ENCODE measurements around the gene AQR. TPM values are rescaled to one million over a fixed set of nuclear protein-coding genes. Genes with fewer than 3 reads are reported as not detected.

The AQR gene
- total and polyA plus RNA-seq, 2 of the 13 experiments (the other 11 are each of a cell fraction or from before 2014, with no cell fraction given): 18.7 to 31.3 TPM

GRCh38 chr15:34802803-34803750, 166.5 kb downstream of the AQR start:
- in situ Hi-C loops (cut with HindIII; ENCODE audit: extremely low pct_ligation_motif_present, low pct_unique_long_range_greater_than_20kb): no loop called here
- TF ChIP-seq STAG1 (CRISPR knock-in tag; IDR thresholded peaks at IDR 0.05): no peak
- no peak for TF ChIP-seq ISL2 (CRISPR knock-in tag; IDR thresholded peaks at IDR 0.05)
- no peak for TF ChIP-seq TAF15 (IDR thresholded peaks at IDR 0.05; ENCODE audit: low read depth, low read length, poor library complexity, severe bottlenecking)
- TF ChIP-seq ZNF558 (CRISPR knock-in tag; IDR thresholded peaks at IDR 0.05; ENCODE audit: borderline replicate concordance): no peak
- no peak for TF ChIP-seq ATRX (CRISPR knock-in tag; IDR thresholded peaks at IDR 0.05; ENCODE audit: borderline replicate concordance)
- TF ChIP-seq RCOR2 (CRISPR knock-in tag; IDR thresholded peaks at IDR 0.05): no peak
- no peak for TF ChIP-seq PAF1 (CRISPR knock-in tag; IDR thresholded peaks at IDR 0.05)
- TF ChIP-seq THAP8 (CRISPR knock-in tag; IDR thresholded peaks at IDR 0.05; ENCODE audit: borderline replicate concordance): no peak
- TF ChIP-seq ELF4 (CRISPR knock-in tag; IDR thresholded peaks at IDR 0.05; ENCODE audit: borderline replicate concordance): no peak
- TF ChIP-seq FOXO4 (CRISPR knock-in tag; conservative IDR thresholded peaks at IDR 0.05): no peak
- TF ChIP-seq SP2 (CRISPR knock-in tag; IDR thresholded peaks at IDR 0.05): no peak
- no peak for TF ChIP-seq HES4 (CRISPR knock-in tag; IDR thresholded peaks at IDR 0.05; ENCODE audit: borderline replicate concordance)
- no peak for TF ChIP-seq PBX2 (CRISPR knock-in tag; IDR thresholded peaks at IDR 0.05)
- no peak for TF ChIP-seq KAT7 (CRISPR knock-in tag; IDR thresholded peaks at IDR 0.05; ENCODE audit: borderline replicate concordance)
- no peak for TF ChIP-seq ZNF562 (CRISPR knock-in tag; IDR thresholded peaks at IDR 0.05; ENCODE audit: borderline replicate concordance)
- no peak for TF ChIP-seq ZNF768 (CRISPR knock-in tag; IDR thresholded peaks at IDR 0.05)
- TF ChIP-seq ZNF335 (CRISPR knock-in tag; IDR thresholded peaks at IDR 0.05): no peak
- TF ChIP-seq ZNF577 (CRISPR knock-in tag; IDR thresholded peaks at IDR 0.05; ENCODE audit: borderline replicate concordance, low read depth): no peak
- TF ChIP-seq ZBTB44 (CRISPR knock-in tag; IDR thresholded peaks at IDR 0.05): no peak
- Histone ChIP-seq H3K4me1 (ENCODE audit: insufficient read depth, low read length) (0 out of 2 replicates have a peak, but pooled peaks cover 8% of the 10 kb centered on the region), H3K4me3 (replicated peaks in 1 of 3; ENCODE audit: insufficient read depth in 1 of 3, low read depth in 2 of 3, low read length in 3 of 3) (no peak overlapping the region), H3K9me3 (ENCODE audit: low read length) (no peaks in the 10 kb centered on the region), H3K4me2 (ENCODE audit: low read depth, low read length) (no peak overlapping the region), H2AFZ (ENCODE audit: low read length) (no peak overlapping the region), H3K9ac (ENCODE audit: insufficient read depth, low read depth, low read length) (no peak overlapping the region), H3K79me2 (ENCODE audit: insufficient read depth, low read length) (no peaks in the 10 kb centered on the region), H3K36me3 (replicated peaks in 1 of 2; ENCODE audit: control insufficient read depth in 1 of 2, insufficient read depth in 2 of 2, low read length in 2 of 2) (no peaks in the 10 kb centered on the region), H3K27ac (ENCODE audit: extremely low read length, insufficient read depth, low read length) (no peak overlapping the region), H3K27me3 (ENCODE audit: control insufficient read depth in 1 of 2, insufficient read depth in 2 of 2, low read length in 2 of 2) (peaks cover 0 to 18% of the 10 kb centered on the region in 2 experiments; a peak in 2 of 5 replicates), H4K20me1 (ENCODE audit: insufficient read depth, low read length) (no peaks in the 10 kb centered on the region)
- ChIA-PET POLR2A (no interaction called here), CTCF (ENCODE audit: low intra/inter-chr PET ratio, low total read pairs) (no interaction called here)
- WGBS (ENCODE audit: low lambda C conversion rate): 36% methylated on average over 7 of the region's 7 CpGs
- DNase-seq (ENCODE audit: low spot score) (no peak), ATAC-seq (no peak), FAIRE-seq (no peak)
- BruUV-seq (replicated peaks): no TSS peak
- intact Hi-C loops (cut with micrococcal nuclease; ENCODE audit: unreplicated experiment): no loop called here
